Coronary artery (tissue), 2 donors: Measurements from ENCODE around the gene OSER1.

Experiments used
- DNase-seq: peaks from one replicate; pipeline ENCODE4 v3.0.0-alpha.2; 2017; ENCODE audit warnings: low spot score
- H3K27ac ChIP-seq, 2 donors: fragments of 200-600 bp; sonication (generic); one replicate each; pipeline ENCODE4 v1.5.1; 2016 to 2019
- H3K4me3 ChIP-seq: fragments of 200-600 bp; sonication (generic); 2 replicates; pipeline ENCODE4 v1.5.1; 2016; ENCODE audit warnings: mild to moderate bottlenecking, moderate library complexity
- TF ChIP-seq, protein P1 (sequence below): fragments of 200-600 bp; sonication (generic); IDR thresholded peaks from one replicate; pipeline ENCODE4 v1.5.1; 2019; ENCODE audit warnings: antibody characterized with exemption

Gene OSER1

DNA sequence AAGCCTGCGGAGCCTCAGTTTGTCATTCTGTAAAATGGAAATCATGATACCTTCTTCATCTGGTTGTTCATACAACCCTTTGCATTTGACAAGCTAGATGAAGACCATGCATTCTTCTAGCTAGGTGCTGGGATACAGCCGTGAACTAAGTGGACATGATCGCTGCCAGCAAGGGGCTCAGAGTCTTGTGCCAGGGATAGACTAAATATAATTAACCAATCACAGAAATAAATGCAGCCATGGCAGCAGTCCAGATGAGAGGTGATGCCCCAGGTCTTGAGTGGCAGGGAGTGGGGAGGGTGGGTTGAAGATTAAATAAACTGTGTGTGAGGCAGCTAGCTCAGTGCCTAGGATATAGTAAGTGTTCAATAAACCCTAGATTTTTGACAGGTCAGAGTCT lies 42.8 kb downstream of the OSER1 start:
- no peak overlapping the region for H3K4me3 ChIP-seq
- TF ChIP-seq, protein P1, sequence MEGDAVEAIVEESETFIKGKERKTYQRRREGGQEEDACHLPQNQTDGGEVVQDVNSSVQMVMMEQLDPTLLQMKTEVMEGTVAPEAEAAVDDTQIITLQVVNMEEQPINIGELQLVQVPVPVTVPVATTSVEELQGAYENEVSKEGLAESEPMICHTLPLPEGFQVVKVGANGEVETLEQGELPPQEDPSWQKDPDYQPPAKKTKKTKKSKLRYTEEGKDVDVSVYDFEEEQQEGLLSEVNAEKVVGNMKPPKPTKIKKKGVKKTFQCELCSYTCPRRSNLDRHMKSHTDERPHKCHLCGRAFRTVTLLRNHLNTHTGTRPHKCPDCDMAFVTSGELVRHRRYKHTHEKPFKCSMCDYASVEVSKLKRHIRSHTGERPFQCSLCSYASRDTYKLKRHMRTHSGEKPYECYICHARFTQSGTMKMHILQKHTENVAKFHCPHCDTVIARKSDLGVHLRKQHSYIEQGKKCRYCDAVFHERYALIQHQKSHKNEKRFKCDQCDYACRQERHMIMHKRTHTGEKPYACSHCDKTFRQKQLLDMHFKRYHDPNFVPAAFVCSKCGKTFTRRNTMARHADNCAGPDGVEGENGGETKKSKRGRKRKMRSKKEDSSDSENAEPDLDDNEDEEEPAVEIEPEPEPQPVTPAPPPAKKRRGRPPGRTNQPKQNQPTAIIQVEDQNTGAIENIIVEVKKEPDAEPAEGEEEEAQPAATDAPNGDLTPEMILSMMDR, result no peak
- H3K27ac ChIP-seq, result peak overlapping the region; percentile 76 to 93
- no peak for DNase-seq

DNA sequence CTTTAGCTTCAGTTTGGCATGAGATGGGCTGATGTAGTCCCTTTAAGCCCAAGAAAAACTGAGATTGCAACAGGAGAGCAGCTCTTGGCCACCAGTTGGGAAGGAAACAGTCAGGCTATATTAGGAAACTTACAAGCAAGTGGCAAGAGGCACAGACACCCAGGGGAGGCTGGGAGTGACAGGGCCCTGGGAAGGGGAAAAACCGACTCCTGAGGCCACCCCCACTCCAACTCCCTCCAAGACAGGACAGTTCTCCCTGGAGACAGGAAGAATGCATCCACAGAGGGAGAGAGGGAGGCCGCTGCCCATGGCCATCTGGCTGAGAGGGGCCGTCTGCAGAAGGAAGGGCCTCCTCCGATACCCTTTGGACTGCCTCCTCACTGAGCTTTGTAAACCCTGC lies 44.1 kb downstream of the OSER1 start:
- peak overlapping the region; percentile 76 to 93 for H3K27ac ChIP-seq
- DNase-seq, result peak; percentile 92
- H3K4me3 ChIP-seq, result peak overlapping the region; percentile 46
- TF ChIP-seq, protein P1, result no peak

DNA sequence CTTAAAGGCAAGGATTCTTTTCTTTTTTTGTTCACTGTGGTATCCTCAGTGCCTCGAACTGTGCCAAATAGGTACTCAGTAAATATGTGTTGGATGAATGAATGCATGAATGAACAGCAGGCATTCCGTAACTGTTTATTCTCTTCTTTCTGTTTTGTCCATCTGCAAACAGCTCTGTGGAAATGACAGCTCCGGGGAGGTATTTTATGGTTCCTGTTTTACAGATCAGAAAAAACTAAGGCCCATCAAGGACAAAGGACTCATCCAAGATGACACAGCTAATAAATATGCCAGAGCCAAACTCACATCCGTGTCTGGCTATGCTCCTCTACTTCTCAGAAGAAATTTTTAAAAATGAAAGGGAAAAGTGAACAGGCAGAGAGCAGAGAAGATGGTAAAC lies 44.6 kb downstream of the OSER1 start:
- peak overlapping the region; percentile 46 for H3K4me3 ChIP-seq
- peak overlapping the region; percentile 76 to 93 for H3K27ac ChIP-seq
- no peak for DNase-seq
- TF ChIP-seq, protein P1, result no peak

DNA sequence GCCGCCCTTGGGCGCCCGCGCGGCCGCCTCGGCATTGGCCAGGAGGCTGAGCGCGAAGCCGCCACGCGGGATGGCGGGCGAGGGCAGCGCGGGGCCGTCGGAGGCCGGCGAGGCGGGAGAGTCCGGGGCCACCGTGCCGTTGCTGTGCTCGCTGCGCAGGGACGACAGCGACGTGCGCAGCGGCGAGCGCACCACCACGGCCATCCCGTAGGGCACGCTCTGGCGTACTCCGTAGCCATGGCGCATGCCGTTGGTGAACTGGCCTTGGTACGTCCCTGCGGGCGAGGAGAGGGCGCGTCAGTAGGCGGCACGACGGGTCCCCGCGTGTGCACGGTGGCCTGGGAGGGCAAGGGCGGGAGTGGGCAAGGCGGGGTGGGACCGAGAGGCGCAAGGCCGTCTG lies 50.4 kb downstream of the OSER1 start:
- TF ChIP-seq, protein P1, result no peak
- no peak for DNase-seq
- H3K27ac ChIP-seq, result no peak overlapping the region

DNA sequence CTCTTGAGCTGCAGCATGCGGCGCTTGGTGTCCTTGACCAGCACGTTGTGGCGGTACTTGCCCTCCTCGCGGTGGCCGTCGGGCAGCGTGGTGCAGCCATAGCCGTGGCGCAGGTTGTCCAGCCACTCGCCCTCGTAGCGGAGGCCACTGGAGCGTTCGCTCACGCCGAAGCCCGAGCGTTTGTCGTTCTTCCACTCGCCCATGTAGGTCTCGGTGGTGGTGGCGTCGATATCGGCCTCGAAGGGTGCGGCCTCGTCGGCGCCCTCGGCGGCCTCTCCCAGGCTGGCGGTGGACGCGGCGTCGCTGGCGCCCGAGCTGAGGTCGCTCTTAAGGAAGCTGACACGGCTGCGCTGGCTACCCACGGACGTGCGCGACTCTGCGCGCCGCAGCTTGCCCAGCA lies 50.9 kb downstream of the OSER1 start:
- no peak for DNase-seq
- TF ChIP-seq, protein P1, result no peak
- Histone ChIP-seq H3K27ac (peak overlapping the region in 1 of 2 donors; percentile 73), H3K4me3 (no peak overlapping the region)

More for the DNA sequence above, 50.4 kb downstream of the OSER1 start:
- no peak overlapping the region for H3K4me3 ChIP-seq

DNA sequence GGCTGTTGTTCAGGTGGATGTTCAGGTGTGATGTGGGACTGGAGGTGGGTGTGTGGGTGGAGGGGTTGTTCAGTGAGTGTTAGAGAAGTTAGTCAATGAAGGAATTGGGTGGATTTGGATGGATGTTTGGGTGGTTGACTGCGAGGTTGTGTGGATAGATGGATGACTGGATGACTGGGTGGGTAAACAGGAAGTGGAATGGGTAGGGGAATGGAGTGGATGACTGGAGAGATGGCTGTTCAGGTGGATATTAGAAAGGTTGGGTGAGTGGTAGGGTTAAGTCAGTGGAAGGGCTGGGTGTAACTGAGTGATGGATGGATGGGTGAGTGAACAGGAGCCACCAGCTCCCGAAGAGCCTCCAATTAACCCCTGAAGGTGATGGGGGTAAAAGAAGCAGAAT lies 51.4 kb downstream of the OSER1 start:
- DNase-seq, result no peak
- TF ChIP-seq, protein P1, result no peak
- H3K27ac ChIP-seq, result peak overlapping the region in 1 of 2 donors; percentile 73
- no peak overlapping the region for H3K4me3 ChIP-seq

DNA sequence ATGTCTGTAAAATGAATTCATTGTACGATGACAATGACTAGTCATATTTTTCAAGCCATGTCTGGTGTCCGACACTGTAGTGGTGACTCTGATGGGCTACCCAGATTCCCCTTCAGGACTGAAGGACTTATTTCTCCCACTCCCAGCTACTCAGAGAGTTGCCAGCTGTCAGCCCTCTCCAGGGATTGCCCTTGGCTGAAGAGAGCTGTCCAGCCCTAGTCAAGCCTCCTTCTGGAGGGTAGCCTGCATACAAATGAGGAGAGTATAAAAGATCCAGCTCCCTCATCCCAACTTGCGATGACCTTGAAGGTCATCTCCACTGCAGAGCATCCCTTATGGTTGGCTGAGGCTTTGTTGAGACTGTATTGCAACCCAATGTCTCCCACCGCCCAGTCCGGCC lies 53.5 kb downstream of the OSER1 start:
- DNase-seq, result peak; percentile 31
- Histone ChIP-seq H3K4me3 (no peak overlapping the region), H3K27ac (peak overlapping the region; percentile 19 to 73)
- TF ChIP-seq, protein P1, result no peak
